Mucosa of descending colon (tissue), 3 donors: ENCODE results near the gene ZNF385C. TPM values are rescaled to one million over a fixed set of nuclear protein-coding genes. Genes with fewer than 3 reads are reported as not detected.

Experiments used
- ATAC-seq: fragments of 200-7000 bp; cut with Tn5 transposase; one replicate; pipeline ENCODE4 v1.9.1; 2020; ENCODE audit warnings: mild to moderate bottlenecking, moderate library complexity
- DNase-seq, 3 donors: peaks; one replicate each; pipeline ENCODE4 v3.0.0-alpha.2; 2020
- H3K36me3 ChIP-seq: fragments of 200-600 bp; one replicate; pipeline ENCODE4 v1.8.0; 2021; ENCODE audit warnings: low read depth, mild to moderate bottlenecking
- H3K4me1 ChIP-seq: fragments of 200-600 bp; one replicate; pipeline ENCODE4 v1.8.0; 2021; ENCODE audit warnings: low read depth, mild to moderate bottlenecking
- H3K4me3 ChIP-seq: fragments of 200-600 bp; one replicate; pipeline ENCODE4 v1.8.0; 2021; ENCODE audit warnings: mild to moderate bottlenecking
- H3K9me3 ChIP-seq: fragments of 200-600 bp; one replicate; pipeline ENCODE4 v1.8.0; 2021; ENCODE audit warnings: mild to moderate bottlenecking
- intact Hi-C, 2 donors: fragments of 100-400 bp; cut with DNase I in 1 of 2; cut with micrococcal nuclease in 1 of 2; formaldehyde crosslinking; loops; one replicate each; pipeline versions ENCODE4 v1.11.0 to v1.11.1; 2022; cut with DNase I, micrococcal nuclease
- total RNA-seq, 3 donors: library from RNA; stranded (reverse); fragmentation: NEBNext Ultra II Directional in 2 of 3; extraction: Animal tissue kit (Norgen Biotek cat#: 25700) in 2 of 3; gene quantifications; one replicate each; pipeline versions ENCODE4 v1.2.1 to v1.2.4, GENCODE V29; 2021 to 2023
- TF ChIP-seq, protein P1 (sequence below): fragments of 200-600 bp; IDR thresholded peaks from one replicate; pipeline ENCODE4 v1.8.0; 2022; ENCODE audit warnings: antibody characterized with exemption, mild to moderate bottlenecking
- donor health status: DM: no; HTN: no; CAD: no; lungs with moderate emphysema.
- donor health status: DM: no; HTN: no; CAD: no.
- donor health status: DM: no; HTN: yes; CAD: no.

ZNF385C gene
- total RNA-seq, 3 donors from 2014 or later = 0.41 to 0.96 (median 0.58) TPM

GRCh38 chr17:42127414-42127813 is 29.1 kb upstream of the ZNF385C start:
- Histone ChIP-seq H3K36me3 (no peaks in the 10 kb centered on the region), H3K4me1 (peaks cover 4% of the 10 kb centered on the region), H3K9me3 (no peaks in the 10 kb centered on the region), H3K4me3 (no peak overlapping the region)
- intact Hi-C loops = no loop called here
- DNase-seq (no peak), ATAC-seq (no peak)
- TF ChIP-seq, protein P1, sequence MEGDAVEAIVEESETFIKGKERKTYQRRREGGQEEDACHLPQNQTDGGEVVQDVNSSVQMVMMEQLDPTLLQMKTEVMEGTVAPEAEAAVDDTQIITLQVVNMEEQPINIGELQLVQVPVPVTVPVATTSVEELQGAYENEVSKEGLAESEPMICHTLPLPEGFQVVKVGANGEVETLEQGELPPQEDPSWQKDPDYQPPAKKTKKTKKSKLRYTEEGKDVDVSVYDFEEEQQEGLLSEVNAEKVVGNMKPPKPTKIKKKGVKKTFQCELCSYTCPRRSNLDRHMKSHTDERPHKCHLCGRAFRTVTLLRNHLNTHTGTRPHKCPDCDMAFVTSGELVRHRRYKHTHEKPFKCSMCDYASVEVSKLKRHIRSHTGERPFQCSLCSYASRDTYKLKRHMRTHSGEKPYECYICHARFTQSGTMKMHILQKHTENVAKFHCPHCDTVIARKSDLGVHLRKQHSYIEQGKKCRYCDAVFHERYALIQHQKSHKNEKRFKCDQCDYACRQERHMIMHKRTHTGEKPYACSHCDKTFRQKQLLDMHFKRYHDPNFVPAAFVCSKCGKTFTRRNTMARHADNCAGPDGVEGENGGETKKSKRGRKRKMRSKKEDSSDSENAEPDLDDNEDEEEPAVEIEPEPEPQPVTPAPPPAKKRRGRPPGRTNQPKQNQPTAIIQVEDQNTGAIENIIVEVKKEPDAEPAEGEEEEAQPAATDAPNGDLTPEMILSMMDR = no peak

DNA sequence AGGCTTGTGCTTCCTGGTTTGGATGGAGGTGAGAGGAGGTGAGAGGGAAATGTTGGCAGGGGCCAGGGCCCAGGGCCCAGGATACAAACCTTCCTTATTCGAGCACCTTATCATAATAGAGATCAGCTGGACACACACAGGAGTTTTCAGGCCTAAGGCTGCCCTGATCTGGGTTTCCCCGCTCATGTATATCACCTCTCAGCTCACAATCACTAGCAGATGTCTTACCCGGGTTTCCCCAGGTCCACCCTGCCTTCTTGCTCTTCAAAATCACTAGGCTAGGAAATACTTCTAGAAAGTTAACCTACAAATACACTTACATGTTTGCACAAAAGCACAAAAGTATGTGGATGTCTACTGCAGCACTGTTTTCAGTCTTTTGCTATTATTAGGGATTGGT is 28.6 kb upstream of the ZNF385C start:
- TF ChIP-seq, protein P1 = no peak
- H3K4me3 ChIP-seq = no peak overlapping the region
- ATAC-seq = no peak
- peaks cover 3% of the 10 kb centered on the region for H3K4me1 ChIP-seq
- H3K36me3 ChIP-seq = no peaks in the 10 kb centered on the region
- DNase-seq = no peak
- H3K9me3 ChIP-seq = no peaks in the 10 kb centered on the region
- intact Hi-C loops = no loop called here

- DNase-seq (no peak), ATAC-seq (no peak)
- Histone ChIP-seq H3K36me3 (no peaks in the 10 kb centered on the region), H3K4me1 (peaks cover 10% of the 10 kb centered on the region), H3K9me3 (no peaks in the 10 kb centered on the region), H3K4me3 (no peak overlapping the region)
- intact Hi-C loops = no loop called here
- TF ChIP-seq, protein P1 = no peak
Observed at GRCh38 chr17:42125565-42125964, 27.3 kb upstream of the ZNF385C start.

GRCh38 chr17:42124256-42124655 is 26.0 kb upstream of the ZNF385C start:
- TF ChIP-seq, protein P1 = no peak
- ATAC-seq (no peak), DNase-seq (no peak)
- H3K36me3 ChIP-seq = no peaks in the 10 kb centered on the region
- intact Hi-C loops = no loop called here
- peaks cover 17% of the 10 kb centered on the region for H3K4me1 ChIP-seq
- no peak overlapping the region for H3K4me3 ChIP-seq
- H3K9me3 ChIP-seq = no peaks in the 10 kb centered on the region

DNA sequence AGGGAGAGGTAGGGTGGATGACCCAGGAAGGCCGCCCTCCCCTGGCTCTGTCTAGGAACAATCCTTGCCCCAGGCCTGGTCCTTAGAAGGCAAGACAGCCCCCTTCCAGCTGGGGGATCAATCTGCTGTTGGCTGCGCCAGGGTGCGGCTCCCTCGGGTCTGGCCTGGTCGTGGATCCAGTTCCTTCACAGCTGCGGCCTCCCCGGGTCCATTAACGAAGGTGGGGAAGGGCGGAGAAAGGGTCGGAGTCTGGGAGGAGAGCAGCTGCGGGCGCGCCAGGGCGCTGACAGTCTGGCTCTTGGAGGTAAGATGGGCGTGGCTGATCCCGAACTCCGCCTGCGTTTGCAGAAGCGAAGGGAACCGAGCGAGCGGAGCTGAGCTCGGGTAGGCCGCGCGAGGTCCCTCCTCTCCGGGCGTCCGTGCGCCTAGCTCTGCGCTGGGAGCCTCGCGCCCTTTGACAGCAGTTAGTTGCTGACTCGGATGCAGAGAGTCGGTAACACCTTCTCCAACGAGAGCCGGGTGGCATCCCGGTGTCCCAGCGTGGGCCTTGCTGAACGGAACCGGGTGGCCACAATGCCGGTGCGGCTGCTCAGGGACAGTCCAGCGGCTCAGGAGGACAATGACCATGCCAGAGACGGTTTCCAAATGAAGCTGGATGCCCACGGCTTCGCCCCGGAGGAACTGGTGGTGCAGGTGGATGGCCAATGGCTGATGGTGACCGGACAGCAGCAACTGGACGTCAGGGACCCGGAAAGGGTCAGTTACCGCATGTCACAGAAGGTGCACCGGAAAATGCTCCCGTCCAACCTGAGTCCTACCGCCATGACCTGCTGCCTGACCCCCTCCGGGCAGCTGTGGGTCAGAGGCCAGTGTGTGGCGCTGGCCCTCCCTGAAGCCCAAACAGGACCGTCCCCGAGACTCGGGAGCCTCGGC is 24.4 kb upstream of the ZNF385C start, which contains the start of gene HSPB9:
Gene HSPB9, plus strand, starts transcription at position 434 of the 933 bp plus-strand sequence. Its CDS starts 47 bp downstream, at position 481.
- Histone ChIP-seq H3K36me3 (no peaks in the 10 kb centered on the region), H3K4me3 (no peak within 1 kb of the TSS), H3K9me3 (no peaks in the 10 kb centered on the region), H3K4me1 (peaks cover 17% of the 10 kb centered on the region)
- DNase-seq (peak; percentile 88 to 89 (median 88)), ATAC-seq (peak; percentile 88)
- TF ChIP-seq, protein P1 = no peak
- intact Hi-C loops = no loop called here
